Measurements from ENCODE around the gene PRUNE2. TPM values are rescaled to one million over a fixed set of nuclear protein-coding genes. Genes with fewer than 3 reads are reported as not detected.

The PRUNE2 gene
- total RNA-seq, 1 donor from 2014 or later: 8.7 TPM

- H3K27me3 ChIP-seq (ENCODE audit: insufficient read depth, low read length): no peaks in the 10 kb centered on the region
- FAIRE-seq (no peak), DNase-seq (ENCODE audit: low read depth) (peak; percentile 41)
- Mint-ChIP-seq H3K4me1 (ENCODE audit: low read depth, unreplicated experiment) (peaks cover 10% of the 10 kb centered on the region), H3K9me3 (ENCODE audit: unreplicated experiment) (no peaks in the 10 kb centered on the region), H3K36me3 (ENCODE audit: low read depth, unreplicated experiment) (no peaks in the 10 kb centered on the region), H3K4me3 (ENCODE audit: unreplicated experiment) (no peak overlapping the region), H3K27ac (ENCODE audit: unreplicated experiment) (no peak overlapping the region), H3K27me3 (ENCODE audit: low read depth, unreplicated experiment) (no peaks in the 10 kb centered on the region)
- H2AFZ ChIP-seq (ENCODE audit: low read depth, low read length): no peak overlapping the region
- H3K9me3 ChIP-seq (ENCODE audit: insufficient read depth, low read depth, low read length): no peaks in the 10 kb centered on the region
- H3K9ac ChIP-seq (ENCODE audit: low read length): no peak overlapping the region
- TF ChIP-seq EZH2 (IDR thresholded peaks at IDR 0.05; ENCODE audit: insufficient read depth, low read length): no peak
- TF ChIP-seq, protein P1, sequence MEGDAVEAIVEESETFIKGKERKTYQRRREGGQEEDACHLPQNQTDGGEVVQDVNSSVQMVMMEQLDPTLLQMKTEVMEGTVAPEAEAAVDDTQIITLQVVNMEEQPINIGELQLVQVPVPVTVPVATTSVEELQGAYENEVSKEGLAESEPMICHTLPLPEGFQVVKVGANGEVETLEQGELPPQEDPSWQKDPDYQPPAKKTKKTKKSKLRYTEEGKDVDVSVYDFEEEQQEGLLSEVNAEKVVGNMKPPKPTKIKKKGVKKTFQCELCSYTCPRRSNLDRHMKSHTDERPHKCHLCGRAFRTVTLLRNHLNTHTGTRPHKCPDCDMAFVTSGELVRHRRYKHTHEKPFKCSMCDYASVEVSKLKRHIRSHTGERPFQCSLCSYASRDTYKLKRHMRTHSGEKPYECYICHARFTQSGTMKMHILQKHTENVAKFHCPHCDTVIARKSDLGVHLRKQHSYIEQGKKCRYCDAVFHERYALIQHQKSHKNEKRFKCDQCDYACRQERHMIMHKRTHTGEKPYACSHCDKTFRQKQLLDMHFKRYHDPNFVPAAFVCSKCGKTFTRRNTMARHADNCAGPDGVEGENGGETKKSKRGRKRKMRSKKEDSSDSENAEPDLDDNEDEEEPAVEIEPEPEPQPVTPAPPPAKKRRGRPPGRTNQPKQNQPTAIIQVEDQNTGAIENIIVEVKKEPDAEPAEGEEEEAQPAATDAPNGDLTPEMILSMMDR (IDR thresholded peaks at IDR 0.05; ENCODE audit: insufficient read depth, low read depth, low read length): no peak
- no peaks in the 10 kb centered on the region for H4K20me1 ChIP-seq (ENCODE audit: insufficient read depth, low read length)
- H3K27ac ChIP-seq (ENCODE audit: low read depth, low read length): no peak overlapping the region
- H3K79me2 ChIP-seq (ENCODE audit: insufficient read depth, low read length): no peaks in the 10 kb centered on the region
- H3K36me3 ChIP-seq (ENCODE audit: insufficient read depth, low read length): no peaks in the 10 kb centered on the region
- H3K4me2 ChIP-seq (ENCODE audit: low read length): no peak overlapping the region
- H3K4me1 ChIP-seq (ENCODE audit: insufficient read depth, low read length): no peaks in the 10 kb centered on the region
- H3K4me3 ChIP-seq (ENCODE audit: insufficient read depth, low read depth, low read length): no peak overlapping the region
Observed at GRCh38 chr9:76716085-76716672, 189.7 kb downstream of the PRUNE2 start.

DNA sequence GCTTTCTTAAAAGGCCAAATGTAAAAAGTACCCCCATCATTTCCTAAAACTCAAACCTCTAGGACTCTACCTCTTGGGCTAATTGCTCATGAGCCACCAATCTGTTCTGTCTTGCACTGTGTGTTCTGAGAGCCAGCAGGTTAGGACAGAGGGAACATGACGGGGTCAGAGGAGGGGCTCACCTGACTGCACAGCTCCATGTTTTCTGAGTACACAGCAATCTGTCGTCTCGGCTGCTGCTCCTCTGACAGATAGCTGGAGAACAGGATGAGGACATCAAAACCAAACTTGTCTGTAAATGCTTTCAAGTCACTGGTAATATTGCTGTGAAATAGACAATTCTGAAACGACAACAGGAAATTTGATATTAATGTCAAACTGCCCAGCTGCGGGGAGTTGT is 192.5 kb downstream of the PRUNE2 start:
- peaks cover 4% of the 10 kb centered on the region for H3K27me3 ChIP-seq (ENCODE audit: insufficient read depth, low read length)

GRCh38 chr9:76709020-76709419 is 196.9 kb downstream of the PRUNE2 start:
- TF ChIP-seq, protein P1 (IDR thresholded peaks at IDR 0.05; ENCODE audit: insufficient read depth, low read depth, low read length): no peak
- no peak for TF ChIP-seq EZH2 (IDR thresholded peaks at IDR 0.05; ENCODE audit: insufficient read depth, low read length)
- H3K36me3 Mint-ChIP-seq (ENCODE audit: low read depth, unreplicated experiment): peaks cover 11% of the 10 kb centered on the region
- H3K9me3 Mint-ChIP-seq (ENCODE audit: unreplicated experiment): no peaks in the 10 kb centered on the region
- Histone ChIP-seq H3K4me2 (ENCODE audit: low read length) (no peak overlapping the region), H3K9ac (ENCODE audit: low read length) (no peak overlapping the region), H3K4me1 (ENCODE audit: insufficient read depth, low read length) (no peaks in the 10 kb centered on the region), H3K79me2 (ENCODE audit: insufficient read depth, low read length) (no peaks in the 10 kb centered on the region), H3K27ac (ENCODE audit: low read depth, low read length) (no peak overlapping the region), H3K4me3 (ENCODE audit: insufficient read depth, low read depth, low read length) (no peak overlapping the region), H3K27me3 (ENCODE audit: insufficient read depth, low read length) (peaks cover 33% of the 10 kb centered on the region), H3K36me3 (ENCODE audit: insufficient read depth, low read length) (no peaks in the 10 kb centered on the region), H2AFZ (ENCODE audit: low read depth, low read length) (no peak overlapping the region), H4K20me1 (ENCODE audit: insufficient read depth, low read length) (no peaks in the 10 kb centered on the region), H3K9me3 (ENCODE audit: insufficient read depth, low read depth, low read length) (no peaks in the 10 kb centered on the region)
- peaks cover 42% of the 10 kb centered on the region for H3K27me3 Mint-ChIP-seq (ENCODE audit: low read depth, unreplicated experiment)
- no peak for DNase-seq (ENCODE audit: low read depth)
- H3K4me1 Mint-ChIP-seq (ENCODE audit: low read depth, unreplicated experiment): peaks cover 2% of the 10 kb centered on the region
- FAIRE-seq: no peak
- H3K27ac Mint-ChIP-seq (ENCODE audit: unreplicated experiment): no peak overlapping the region
- H3K4me3 Mint-ChIP-seq (ENCODE audit: unreplicated experiment): no peak overlapping the region

More for the DNA sequence above, 192.5 kb downstream of the PRUNE2 start:
- H3K4me3 ChIP-seq (ENCODE audit: insufficient read depth, low read depth, low read length): no peak overlapping the region
- FAIRE-seq (no peak), DNase-seq (ENCODE audit: low read depth) (no peak)
- H3K27ac Mint-ChIP-seq (ENCODE audit: unreplicated experiment): no peak overlapping the region
- no peak overlapping the region for H3K9ac ChIP-seq (ENCODE audit: low read length)
- H3K4me3 Mint-ChIP-seq (ENCODE audit: unreplicated experiment): no peak overlapping the region
- TF ChIP-seq EZH2 (IDR thresholded peaks at IDR 0.05; ENCODE audit: insufficient read depth, low read length): no peak
- TF ChIP-seq, protein P1 (IDR thresholded peaks at IDR 0.05; ENCODE audit: insufficient read depth, low read depth, low read length): no peak
- H3K79me2 ChIP-seq (ENCODE audit: insufficient read depth, low read length): no peaks in the 10 kb centered on the region
- H3K27me3 Mint-ChIP-seq (ENCODE audit: low read depth, unreplicated experiment): peaks cover 15% of the 10 kb centered on the region
- no peaks in the 10 kb centered on the region for H3K9me3 ChIP-seq (ENCODE audit: insufficient read depth, low read depth, low read length)
- no peaks in the 10 kb centered on the region for H3K4me1 ChIP-seq (ENCODE audit: insufficient read depth, low read length)
- no peaks in the 10 kb centered on the region for H3K9me3 Mint-ChIP-seq (ENCODE audit: unreplicated experiment)
- H3K27ac ChIP-seq (ENCODE audit: low read depth, low read length): no peak overlapping the region
- H3K36me3 Mint-ChIP-seq (ENCODE audit: low read depth, unreplicated experiment): peaks cover 8% of the 10 kb centered on the region
- H3K36me3 ChIP-seq (ENCODE audit: insufficient read depth, low read length): no peaks in the 10 kb centered on the region
- H2AFZ ChIP-seq (ENCODE audit: low read depth, low read length): no peak overlapping the region
- no peaks in the 10 kb centered on the region for H4K20me1 ChIP-seq (ENCODE audit: insufficient read depth, low read length)
- H3K4me2 ChIP-seq (ENCODE audit: low read length): no peak overlapping the region
- peaks cover 10% of the 10 kb centered on the region for H3K4me1 Mint-ChIP-seq (ENCODE audit: low read depth, unreplicated experiment)
